NT2/D1 (cell line): ENCODE measurements around the gene BEST4.

Experiments
- DNase-seq: peaks from one replicate; pipeline ENCODE4 v3.0.0-alpha.2; 2011; ENCODE audit warnings: low read depth, low spot score
- H3K27me3 ChIP-seq: 2 replicates; pipeline ENCODE4 v1.6.0; 2011; ENCODE audit warnings: mild to moderate bottlenecking; ENCODE audit not compliant: insufficient read length, insufficient read depth
- H3K36me3 ChIP-seq: 2 replicates; pipeline ENCODE4 v1.6.1; 2011; ENCODE audit warnings: mild to moderate bottlenecking, low read length, mixed read lengths; ENCODE audit not compliant: insufficient read depth, insufficient read length
- H3K4me1 ChIP-seq: 2 replicates; pipeline ENCODE4 v1.5.1; 2011; ENCODE audit not compliant: insufficient read depth, insufficient read length
- H3K4me3 ChIP-seq: 2 replicates; pipeline ENCODE4 v1.5.1; 2011; ENCODE audit warnings: low read depth; ENCODE audit not compliant: insufficient read length
- H3K9ac ChIP-seq: 2 replicates; pipeline ENCODE4 v1.6.0; 2011; ENCODE audit warnings: low read depth; ENCODE audit not compliant: insufficient read length
- H3K9me3 ChIP-seq: 2 replicates; pipeline ENCODE4 v1.5.1; 2011; ENCODE audit warnings: mild to moderate bottlenecking, low read length; ENCODE audit not compliant: insufficient read depth
- SUZ12 ChIP-seq: IDR thresholded peaks from 2 replicates; pipeline ENCODE4 v1.6.1; 2011; ENCODE audit not compliant: insufficient read length, insufficient read depth; ENCODE audit errors: extremely low read depth
- YY1 ChIP-seq: IDR thresholded peaks from 2 replicates; pipeline ENCODE4 v1.6.1; 2011; ENCODE audit not compliant: insufficient read length, insufficient read depth
- ZNF274 ChIP-seq: IDR thresholded peaks from 2 replicates; pipeline ENCODE4 v1.6.1; 2011; ENCODE audit warnings: mild to moderate bottlenecking, low read depth, low read length

The BEST4 gene

DNA sequence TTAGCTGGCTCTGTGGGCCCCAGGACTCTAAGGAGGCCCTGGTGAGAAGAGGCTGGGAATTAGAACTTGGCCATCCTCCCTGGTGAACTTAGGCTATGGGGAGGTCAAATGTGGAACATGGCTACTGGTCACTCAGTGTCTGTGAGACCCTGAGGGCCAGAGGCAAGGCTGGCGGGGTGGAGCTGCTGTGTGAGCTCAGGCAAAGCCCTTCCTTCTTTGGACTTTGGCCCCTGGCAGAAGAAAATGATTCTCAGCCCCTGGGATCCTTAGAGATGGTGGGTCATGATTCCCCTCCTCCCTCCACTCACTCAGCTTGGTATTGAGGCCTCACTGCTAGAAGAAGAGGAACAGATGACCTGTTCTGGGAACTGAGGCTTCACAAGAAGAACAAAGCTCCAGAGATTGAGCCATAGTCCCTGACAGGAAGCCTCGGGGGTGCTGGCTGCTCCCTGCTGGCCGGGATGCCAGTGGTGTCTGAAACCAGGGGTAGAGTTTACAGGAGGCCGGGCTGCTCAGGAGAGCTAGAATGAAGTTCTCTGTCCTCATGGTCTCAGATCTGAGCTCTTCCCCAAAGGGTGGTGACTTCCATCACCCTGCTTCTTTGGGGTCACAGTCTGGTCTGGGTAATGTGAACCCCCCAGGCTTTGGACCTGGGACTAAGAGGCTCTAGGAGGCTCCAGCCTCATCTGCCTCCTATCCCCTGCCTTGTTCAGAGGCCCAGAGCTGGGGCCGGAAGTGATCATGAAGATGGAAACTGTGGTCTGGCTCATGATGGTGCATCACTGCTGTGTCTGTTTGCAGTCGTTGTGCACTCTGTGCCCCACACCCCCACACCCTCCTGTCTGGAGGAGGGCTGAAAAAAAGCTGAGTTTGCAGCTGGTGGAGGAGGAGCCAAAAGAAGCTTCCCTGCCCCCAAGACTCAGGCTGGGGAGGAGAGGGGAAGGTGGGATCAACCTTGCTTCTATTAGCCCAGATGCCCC, 21.3 kb upstream of the BEST4 start:
- peaks cover 45% of the 10 kb centered on the region for H3K4me1 ChIP-seq
- DNase-seq = no peak
- H3K9me3 ChIP-seq = no peaks in the 10 kb centered on the region
- peaks cover 44% of the 10 kb centered on the region for H3K36me3 ChIP-seq
- TF ChIP-seq ZNF274 (no peak), SUZ12 (no peak), YY1 (no peak)
- no peaks in the 10 kb centered on the region for H3K27me3 ChIP-seq
- H3K4me3 ChIP-seq = peak overlapping the region; percentile 16
- peak overlapping the region; percentile 84 for H3K9ac ChIP-seq

DNA sequence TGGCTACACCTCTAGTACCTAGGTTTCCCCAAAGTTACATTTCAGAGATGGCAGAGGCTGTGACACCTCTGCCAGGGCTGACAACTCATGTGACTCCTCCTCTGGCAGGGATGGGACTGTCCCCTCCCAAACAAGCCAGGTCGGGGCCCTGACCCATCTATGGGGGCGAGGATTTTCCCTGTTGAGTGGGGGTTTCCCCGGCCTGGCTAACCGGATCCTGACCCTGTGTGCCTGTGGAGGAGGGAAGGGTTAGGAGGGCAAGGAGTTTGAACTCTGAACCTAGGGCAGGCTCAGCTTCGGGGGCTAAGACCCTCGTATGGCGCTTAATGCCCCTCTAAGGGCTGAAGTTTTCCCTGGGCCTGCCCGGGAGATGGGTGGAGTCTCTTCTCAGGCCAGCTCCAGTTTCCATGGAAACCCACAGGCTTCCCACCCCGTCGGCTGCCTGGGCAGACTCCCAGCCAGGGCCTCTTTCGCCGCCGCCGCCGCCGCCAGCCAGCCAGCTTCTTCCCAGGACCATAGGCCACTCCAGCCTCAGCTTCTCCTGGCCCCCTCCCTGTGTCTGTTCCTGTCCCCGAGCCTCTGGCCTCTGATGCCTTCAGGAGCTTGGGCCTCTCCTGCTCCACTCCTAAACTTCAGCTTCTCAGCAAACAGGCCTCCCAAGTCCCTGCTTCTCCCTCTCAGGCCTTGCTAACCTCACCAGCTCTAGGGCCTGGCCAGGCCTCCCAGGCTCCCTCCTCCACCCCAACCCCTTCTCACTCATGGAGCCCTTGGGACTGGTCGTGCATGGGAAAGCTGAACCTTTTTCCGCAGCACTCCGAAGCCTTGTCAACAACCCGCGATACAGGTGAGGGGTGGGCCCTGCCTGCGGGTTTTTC, 20.3 kb upstream of the BEST4 start, which contains the start of gene BTBD19:
Gene BTBD19 (plus strand): TSS at position 461 of the 875 bp plus-strand sequence. CDS start 298 bp downstream, at position 759.
- H3K9ac ChIP-seq = peak within 1 kb of the TSS; percentile 84
- H3K9me3 ChIP-seq = no peaks in the 10 kb centered on the region
- TF ChIP-seq ZNF274 = no peak
- no peak for TF ChIP-seq SUZ12
- no peak for TF ChIP-seq YY1
- peaks cover 47% of the 10 kb centered on the region for H3K36me3 ChIP-seq
- peak; percentile 80 for DNase-seq
- peak within 1 kb of the TSS; percentile 16 for H3K4me3 ChIP-seq
- H3K4me1 ChIP-seq = peaks cover 51% of the 10 kb centered on the region
- H3K27me3 ChIP-seq = no peaks in the 10 kb centered on the region

DNA sequence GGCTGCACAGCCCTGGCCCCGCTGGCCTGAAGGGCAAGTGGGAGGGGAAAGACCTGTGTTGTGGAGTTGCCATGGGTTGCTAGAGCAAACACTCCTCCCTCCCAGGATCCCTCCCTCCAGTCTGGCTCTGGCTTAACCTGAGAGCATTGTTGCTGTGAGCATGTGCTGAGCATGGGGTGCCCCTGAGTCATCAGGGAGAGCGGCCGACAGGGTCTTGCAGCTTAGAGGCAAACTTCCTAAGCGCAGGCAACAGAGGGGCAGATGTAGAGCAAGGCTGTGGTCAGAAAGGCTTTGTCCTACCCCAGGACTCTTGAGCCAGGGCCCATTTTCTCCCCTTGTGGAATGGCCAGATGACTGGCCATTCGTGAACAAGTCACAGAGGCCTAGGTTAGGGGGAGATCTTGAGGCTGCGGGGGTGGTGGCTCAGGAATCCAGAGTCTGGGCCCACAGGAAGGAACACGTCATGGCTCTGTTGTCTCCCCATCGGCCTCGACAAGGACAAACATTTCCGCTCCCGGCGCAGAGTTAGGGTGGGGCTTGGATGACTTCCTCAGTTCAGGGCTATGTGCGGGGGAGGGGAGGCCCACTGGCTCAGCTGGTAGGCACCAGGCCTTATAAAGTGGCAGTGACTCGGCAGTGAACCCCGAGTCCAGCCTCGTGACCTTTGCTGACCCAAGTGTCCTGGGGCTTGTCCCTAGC, 19.5 kb upstream of the BEST4 start:
- H3K36me3 ChIP-seq = peaks cover 47% of the 10 kb centered on the region
- peak; percentile 99 for DNase-seq
- no peaks in the 10 kb centered on the region for H3K9me3 ChIP-seq
- TF ChIP-seq YY1 (peak; percentile 18), ZNF274 (no peak), SUZ12 (no peak)
- H3K4me1 ChIP-seq = peaks cover 52% of the 10 kb centered on the region
- peak overlapping the region; percentile 84 for H3K9ac ChIP-seq
- H3K4me3 ChIP-seq = peak overlapping the region; percentile 6
- no peaks in the 10 kb centered on the region for H3K27me3 ChIP-seq

DNA sequence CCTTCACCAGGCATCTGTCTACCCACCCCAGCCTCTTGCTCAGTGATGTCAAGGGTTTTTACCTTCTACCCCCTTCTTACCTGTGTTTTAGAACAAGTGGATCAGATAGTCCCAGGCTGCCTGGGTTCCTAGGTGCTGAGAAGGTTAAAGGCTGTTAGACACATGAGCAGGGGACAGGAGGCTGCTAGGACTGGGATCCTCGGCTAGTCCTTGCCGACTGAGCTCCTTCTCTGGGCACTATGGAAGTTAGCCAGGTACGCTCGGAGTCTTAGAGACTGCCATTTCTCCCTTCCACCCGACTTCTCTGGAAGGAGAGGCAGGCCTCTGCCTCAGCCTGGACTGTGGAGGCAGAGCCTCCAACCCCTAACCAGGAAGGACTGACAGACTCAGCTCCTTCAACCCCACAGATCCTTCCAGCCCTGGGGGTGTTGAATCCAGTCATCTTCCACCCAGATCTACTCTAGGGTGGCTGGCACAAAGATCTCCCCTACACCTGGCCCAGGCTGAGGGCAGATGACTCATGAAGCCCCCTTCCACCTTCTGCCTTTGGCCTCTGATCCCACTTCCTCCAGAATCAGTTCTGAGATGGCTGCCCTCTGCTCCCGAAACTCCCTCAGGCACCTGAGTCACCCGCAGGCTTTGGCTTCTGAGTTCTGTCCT, 18.9 kb upstream of the BEST4 start, which contains the start of gene DYNLT4:
Gene DYNLT4 (minus strand): TSS at position 648 of the 660 bp plus-strand sequence. CDS start 683 bp downstream, outside the sequence.
- TF ChIP-seq YY1 (peak; percentile 31), ZNF274 (no peak), SUZ12 (no peak)
- H3K27me3 ChIP-seq = no peaks in the 10 kb centered on the region
- H3K4me1 ChIP-seq = peaks cover 53% of the 10 kb centered on the region
- H3K9me3 ChIP-seq = no peaks in the 10 kb centered on the region
- H3K36me3 ChIP-seq = peaks cover 54% of the 10 kb centered on the region
- DNase-seq = no peak
- H3K4me3 ChIP-seq = peak within 1 kb of the TSS; percentile 6
- H3K9ac ChIP-seq = peak within 1 kb of the TSS; percentile 84

DNA sequence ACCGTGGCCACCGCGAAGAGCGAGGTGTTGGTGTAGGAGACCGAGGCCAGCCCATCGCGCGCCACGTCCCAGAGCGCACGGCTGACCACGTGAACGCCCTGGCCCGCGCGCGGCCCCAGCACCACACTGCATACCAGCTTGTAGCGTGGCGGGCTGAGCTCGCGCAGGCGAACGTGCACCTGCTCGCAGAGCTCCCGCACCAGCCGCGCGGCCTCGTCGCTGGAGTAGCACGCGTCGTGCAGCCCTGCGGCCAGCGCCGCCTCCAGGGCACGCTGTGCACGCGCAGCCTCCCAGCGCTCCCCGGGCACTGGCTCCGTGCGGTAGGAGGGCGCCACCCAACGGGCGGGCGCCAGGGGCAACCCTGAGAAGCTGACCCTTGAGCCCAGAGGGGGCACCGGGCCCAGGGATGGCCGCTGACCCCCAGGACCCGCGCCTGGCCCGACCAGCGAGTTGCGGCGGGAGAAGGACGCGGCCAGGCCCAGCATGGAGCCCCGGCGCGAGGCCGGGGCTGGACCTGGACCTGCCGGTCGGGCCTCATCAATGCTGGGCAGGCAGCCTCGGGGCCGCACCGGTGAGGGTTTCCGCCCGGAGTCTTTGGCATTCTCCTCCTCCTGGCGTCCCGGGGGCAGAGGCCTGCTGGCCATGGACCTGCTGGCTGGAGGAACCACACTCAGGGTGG, 18.2 kb upstream of the BEST4 start:
- Histone ChIP-seq H3K4me3 (peak overlapping the region; percentile 6), H3K27me3 (no peaks in the 10 kb centered on the region), H3K36me3 (peaks cover 56% of the 10 kb centered on the region), H3K4me1 (peaks cover 54% of the 10 kb centered on the region), H3K9me3 (no peaks in the 10 kb centered on the region), H3K9ac (peak overlapping the region; percentile 73)
- DNase-seq = no peak
- TF ChIP-seq ZNF274 (no peak), SUZ12 (no peak), YY1 (no peak)
